ENCODE data around the gene PPP1R12C.
"Not testable (repeated sequence)": the region's sequence is repeated elsewhere in the genome, so short reads cannot be mapped to it uniquely, and the experiment has no call there.

- not testable (repeated sequence) for TF ChIP-seq CTCF (IDR thresholded peaks at IDR 0.05; ENCODE audit: low read depth, low read length); EZH2phosphoT487 (IDR thresholded peaks at IDR 0.05; ENCODE audit: low read depth)
These were observed 57.1 kb downstream of the PPP1R12C start for GRCh38 chr19:55060287-55060686.

Measured in OCI-LY3 (cell line).